T-cell (primary cell): ENCODE results near the gene TEPSIN. TPM values are rescaled to one million over a fixed set of nuclear protein-coding genes. Genes with fewer than 3 reads are reported as not detected.

Experiments
- ATAC-seq, 4 experiments: fragments of 200-7000 bp in 3 of 4; fragments of 150-1000 bp in 1 of 4; cut with Tn5 transposase; replicated peaks in 1 of 4; 1 replicate in 3 of 4; 2 replicates in 1 of 4; pipeline ENCODE4 v1.10.0; 2021; ENCODE audit warnings: moderate library complexity in 3 of 4, mild to moderate bottlenecking in 2 of 4, moderate number of reproducible peaks in 1 of 4
- CTCF ChIA-PET, 2 donors: fragments of 300-600 bp; sonication (Branson Sonifier 250); formaldehyde crosslinking; loops; one replicate each; lab custom pipeline; 2022; ENCODE audit warnings: antibody characterized with exemption in 2 of 2; lab: Charles Lee
- POLR2A ChIA-PET, 2 donors: fragments of 300-600 bp; sonication (Branson Sonifier 250); formaldehyde crosslinking; loops; one replicate each; lab custom pipeline; 2022; ENCODE audit warnings: antibody characterized with exemption in 2 of 2; lab: Charles Lee
- DNase-seq, 35 experiments: peaks; one replicate each; pipeline versions ENCODE4 v3.0.0 to v3.0.0-alpha.2; 2013 to 2023
- H3K27ac ChIP-seq: one replicate; pipeline ENCODE4 v1.5.1; 2013; ENCODE audit warnings: low read length
- H3K27me3 ChIP-seq, 2 experiments: replicated peaks in 1 of 2; 1 replicate in 1 of 2; 2 replicates in 1 of 2; pipeline versions ENCODE4 v1.6.1 to v1.7.0; 2013; ENCODE audit warnings: low read length in 1 of 2, mixed read lengths in 1 of 2; ENCODE audit not compliant: control insufficient read depth in 2 of 2, insufficient read depth in 2 of 2; ENCODE audit errors: extremely low read depth in 1 of 2
- H3K36me3 ChIP-seq, 2 donors: 1 replicate in 1 of 2; 2 replicates in 1 of 2; pipeline versions ENCODE4 v1.6.1 to v1.7.0; 2013; ENCODE audit warnings: low read length in 1 of 2; ENCODE audit not compliant: control insufficient read depth in 2 of 2, insufficient read depth in 1 of 2; ENCODE audit errors: extremely low read depth in 1 of 2
- H3K4me1 ChIP-seq, 2 experiments: 1 replicate in 1 of 2; 2 replicates in 1 of 2; pipeline versions ENCODE4 v1.6.1 to v1.7.0; 2013; ENCODE audit warnings: low read length in 2 of 2, mixed read lengths in 1 of 2; ENCODE audit not compliant: insufficient read depth in 2 of 2, control insufficient read depth in 1 of 2; ENCODE audit errors: extremely low read depth in 1 of 2
- H3K4me3 ChIP-seq, 2 donors: 1 replicate in 1 of 2; 2 replicates in 1 of 2; pipeline versions ENCODE4 v1.5.1 to v1.7.0; 2013; ENCODE audit warnings: mild to moderate bottlenecking in 2 of 2, low read length in 1 of 2, moderate library complexity in 1 of 2; ENCODE audit not compliant: control insufficient read depth in 1 of 2; ENCODE audit errors: extremely low read depth in 1 of 2
- H3K9me3 ChIP-seq: 2 replicates; pipeline ENCODE4 v1.7.0; 2013
- H3K27ac Mint-ChIP-seq, 2 donors: one replicate each; pipeline ENCODE4 v1.8.0; 2020 to 2021; ENCODE audit warnings: mild to moderate bottlenecking in 2 of 2, mixed read lengths in 2 of 2
- H3K27me3 Mint-ChIP-seq, 2 donors: one replicate each; pipeline ENCODE4 v1.8.0; 2021 to 2022; ENCODE audit warnings: mixed read lengths in 2 of 2
- H3K36me3 Mint-ChIP-seq: one replicate; pipeline ENCODE4 v1.8.0; 2021; ENCODE audit warnings: mixed read lengths
- H3K4me1 Mint-ChIP-seq, 3 donors: one replicate each; pipeline ENCODE4 v1.8.0; 2020 to 2022; ENCODE audit warnings: mixed read lengths in 3 of 3, mild to moderate bottlenecking in 1 of 3
- H3K4me3 Mint-ChIP-seq, 3 donors: one replicate each; pipeline ENCODE4 v1.8.0; 2020 to 2022; ENCODE audit warnings: mild to moderate bottlenecking in 3 of 3, mixed read lengths in 3 of 3, moderate library complexity in 3 of 3
- H3K9me3 Mint-ChIP-seq, 3 donors: one replicate each; pipeline ENCODE4 v1.8.0; 2020 to 2022; ENCODE audit warnings: mixed read lengths in 3 of 3
- WGBS: methylation state at CpG from one replicate; pipeline ENCODE4 v1.1.5; 2013; ENCODE audit warnings: missing lambda C conversion rate; ENCODE audit not compliant: insufficient coverage; 5-methylcytosine and 5-hydroxymethylcytosine counted together
- total RNA-seq, 35 experiments: library from RNA in 6 of 35; stranded (reverse) in 6 of 35; fragments of 120-200 nt in 1 of 35; gene quantifications; one replicate each; pipeline versions ENCODE4 v1.2.1 to v1.2.4 and lab custom pipeline; 2013 to 2026

The TEPSIN gene
- total RNA-seq, 5 donors from 2014 or later (not counting 1 experiment from before 2014, with no cell fraction given) = 73.8 to 169 (median 161) TPM

GRCh38 chr17:81261582-81262336 is 22.9 kb upstream of the TEPSIN start:
- no peaks in the 10 kb centered on the region for H3K27me3 Mint-ChIP-seq
- no peak overlapping the region for H3K27ac Mint-ChIP-seq
- H3K4me3 Mint-ChIP-seq = no peak overlapping the region
- WGBS = 96% methylated on average over 27 of the region's 36 CpGs
- peaks cover 22% of the 10 kb centered on the region for H3K36me3 Mint-ChIP-seq
- H3K4me3 ChIP-seq = no peak overlapping the region
- ChIA-PET POLR2A (no interaction called here), CTCF (no interaction called here)
- no peaks in the 10 kb centered on the region for H3K9me3 ChIP-seq
- no peak overlapping the region for H3K27ac ChIP-seq
- no peak for ATAC-seq
- H3K9me3 Mint-ChIP-seq = no peaks in the 10 kb centered on the region
- H3K4me1 Mint-ChIP-seq = peaks cover 0 to 5% (median 0%) of the 10 kb centered on the region in 3 donors
- H3K4me1 ChIP-seq = no peaks in the 10 kb centered on the region
- no peak for DNase-seq
- H3K36me3 ChIP-seq = peaks cover 37 to 87% of the 10 kb centered on the region in 2 donors
- no peaks in the 10 kb centered on the region for H3K27me3 ChIP-seq

- no peak overlapping the region for H3K4me3 Mint-ChIP-seq
Observed at GRCh38 chr17:81261096-81261495, 22.2 kb upstream of the TEPSIN start.

GRCh38 chr17:81260641-81261040 is 21.8 kb upstream of the TEPSIN start:
- WGBS = 96% methylated on average over 19 of the region's 19 CpGs
- DNase-seq (no peak), ATAC-seq (no peak)
- H3K9me3 ChIP-seq = no peaks in the 10 kb centered on the region
- H3K27me3 ChIP-seq = no peaks in the 10 kb centered on the region
- no peaks in the 10 kb centered on the region for H3K4me1 ChIP-seq
- H3K9me3 Mint-ChIP-seq = no peaks in the 10 kb centered on the region
- H3K27me3 Mint-ChIP-seq = no peaks in the 10 kb centered on the region
- no peak overlapping the region for H3K27ac Mint-ChIP-seq
- H3K4me3 ChIP-seq = no peak overlapping the region
- H3K4me3 Mint-ChIP-seq = no peak overlapping the region
- ChIA-PET CTCF (no interaction called here), POLR2A (no interaction called here)
- peaks cover 0 to under 1% (median 0%) of the 10 kb centered on the region in 3 donors for H3K4me1 Mint-ChIP-seq
- no peak overlapping the region for H3K27ac ChIP-seq
- peaks cover 18% of the 10 kb centered on the region for H3K36me3 Mint-ChIP-seq
- peaks cover 37 to 80% of the 10 kb centered on the region in 2 donors for H3K36me3 ChIP-seq

More at GRCh38 chr17:81261096-81261495, 22.2 kb upstream of the TEPSIN start:
- WGBS = 96% methylated on average over 18 of the region's 18 CpGs
- no peak overlapping the region for H3K27ac Mint-ChIP-seq
- no peaks in the 10 kb centered on the region for H3K27me3 Mint-ChIP-seq
- DNase-seq (no peak), ATAC-seq (no peak)
- H3K36me3 Mint-ChIP-seq = peaks cover 22% of the 10 kb centered on the region
- Histone ChIP-seq H3K36me3 (peaks cover 37 to 84% of the 10 kb centered on the region in 2 donors), H3K4me3 (no peak overlapping the region), H3K9me3 (no peaks in the 10 kb centered on the region), H3K4me1 (no peaks in the 10 kb centered on the region), H3K27me3 (no peaks in the 10 kb centered on the region), H3K27ac (no peak overlapping the region)
- peaks cover 0 to 5% (median 0%) of the 10 kb centered on the region in 3 donors for H3K4me1 Mint-ChIP-seq
- ChIA-PET CTCF (no interaction called here), POLR2A (no interaction called here)
- H3K9me3 Mint-ChIP-seq = no peaks in the 10 kb centered on the region

GRCh38 chr17:81260171-81260570 is 21.3 kb upstream of the TEPSIN start:
- POLR2A ChIA-PET = no interaction called here
- CTCF ChIA-PET = no interaction called here
- Histone ChIP-seq H3K4me1 (no peaks in the 10 kb centered on the region), H3K9me3 (no peaks in the 10 kb centered on the region), H3K27me3 (no peaks in the 10 kb centered on the region), H3K4me3 (no peak overlapping the region), H3K36me3 (peaks cover 37 to 80% of the 10 kb centered on the region in 2 donors), H3K27ac (no peak overlapping the region)
- Mint-ChIP-seq H3K27ac (no peak overlapping the region), H3K4me3 (no peak overlapping the region), H3K4me1 (no peaks in the 10 kb centered on the region), H3K9me3 (no peaks in the 10 kb centered on the region), H3K27me3 (no peaks in the 10 kb centered on the region), H3K36me3 (peaks cover 15% of the 10 kb centered on the region)
- 96% methylated on average over 17 of the region's 17 CpGs for WGBS
- DNase-seq (no peak), ATAC-seq (no peak)

GRCh38 chr17:81259058-81259605 is 20.3 kb upstream of the TEPSIN start:
- no peak for DNase-seq
- Mint-ChIP-seq H3K27me3 (no peaks in the 10 kb centered on the region), H3K4me1 (peaks cover 0 to 3% (median under 1%) of the 10 kb centered on the region in 3 donors)

GRCh38 chr17:81258292-81258691 is 19.4 kb upstream of the TEPSIN start:
- H3K36me3 ChIP-seq = peaks cover 27 to 63% of the 10 kb centered on the region in 2 donors
- ATAC-seq (no peak), DNase-seq (no peak)
- Mint-ChIP-seq H3K27ac (no peak overlapping the region), H3K4me1 (peaks cover 4 to 9% (median 6%) of the 10 kb centered on the region in 3 donors), H3K9me3 (no peaks in the 10 kb centered on the region), H3K36me3 (peaks cover 16% of the 10 kb centered on the region), H3K27me3 (no peaks in the 10 kb centered on the region), H3K4me3 (no peak overlapping the region)
- CTCF ChIA-PET = interaction anchor here in 1 of 2 donors (0.6 kb wide), 1 partner anchor 32 kb away, joined by 4 read pairs; no protein-coding TSS in a partner anchor
- H3K4me3 ChIP-seq = no peak overlapping the region
- peaks cover 0 to 5% of the 10 kb centered on the region in 2 experiments for H3K4me1 ChIP-seq
- H3K27ac ChIP-seq = no peak overlapping the region
- no peaks in the 10 kb centered on the region for H3K27me3 ChIP-seq
- 95% methylated on average over 19 of the region's 20 CpGs for WGBS
- no peaks in the 10 kb centered on the region for H3K9me3 ChIP-seq
- POLR2A ChIA-PET = no interaction called here

More at GRCh38 chr17:81259058-81259605, 20.3 kb upstream of the TEPSIN start:
- peaks cover 32 to 71% of the 10 kb centered on the region in 2 donors for H3K36me3 ChIP-seq
- CTCF ChIA-PET = no interaction called here
- H3K36me3 Mint-ChIP-seq = peaks cover 13% of the 10 kb centered on the region
- no peaks in the 10 kb centered on the region for H3K9me3 ChIP-seq
- H3K4me3 ChIP-seq = no peak overlapping the region
- no peak overlapping the region for H3K27ac Mint-ChIP-seq
- no peaks in the 10 kb centered on the region for H3K4me1 ChIP-seq
- 95% methylated on average over 20 of the region's 23 CpGs for WGBS
- no peaks in the 10 kb centered on the region for H3K9me3 Mint-ChIP-seq
- H3K4me3 Mint-ChIP-seq = no peak overlapping the region
- no peak overlapping the region for H3K27ac ChIP-seq
- ATAC-seq = no peak
- POLR2A ChIA-PET = no interaction called here
- H3K27me3 ChIP-seq = no peaks in the 10 kb centered on the region
